Memory B cell (primary cell): ENCODE data around the gene OMP.

Experiments
- ATAC-seq: fragments of 150-1000 bp; cut with Tn5 transposase; 2 replicates; pipeline ENCODE4 v1.10.0; 2021; ENCODE audit warnings: low read depth, mild to moderate bottlenecking, moderate library complexity
- DNase-seq, 2 donors: peaks; one replicate each; pipeline ENCODE4 v3.0.0; 2022; ENCODE audit warnings: low spot score in 2 of 2
- H3K27ac Mint-ChIP-seq: one replicate; pipeline ENCODE4 v1.8.0; 2022; ENCODE audit warnings: mild to moderate bottlenecking, moderate library complexity, mixed read lengths
- H3K27me3 Mint-ChIP-seq: one replicate; pipeline ENCODE4 v1.8.0; 2022; ENCODE audit warnings: mixed read lengths
- H3K36me3 Mint-ChIP-seq: one replicate; pipeline ENCODE4 v1.8.0; 2022; ENCODE audit warnings: mild to moderate bottlenecking, mixed read lengths
- H3K4me1 Mint-ChIP-seq: one replicate; pipeline ENCODE4 v1.8.0; 2022; ENCODE audit warnings: mixed read lengths
- H3K4me3 Mint-ChIP-seq: one replicate; pipeline ENCODE4 v1.8.0; 2022; ENCODE audit warnings: mild to moderate bottlenecking, moderate library complexity, mixed read lengths
- H3K9me3 Mint-ChIP-seq: one replicate; pipeline ENCODE4 v1.8.0; 2022; ENCODE audit warnings: mixed read lengths

The OMP gene

GRCh38 chr11:77074205-77074604, 28.4 kb upstream of the OMP start:
- H3K9me3 Mint-ChIP-seq: peaks cover 9% of the 10 kb centered on the region
- ATAC-seq: no peak
- no peak overlapping the region for H3K4me3 Mint-ChIP-seq
- DNase-seq: no peak
- H3K36me3 Mint-ChIP-seq: no peaks in the 10 kb centered on the region
- no peak overlapping the region for H3K27ac Mint-ChIP-seq
- H3K27me3 Mint-ChIP-seq: peaks cover 9% of the 10 kb centered on the region
- H3K4me1 Mint-ChIP-seq: peaks cover 4% of the 10 kb centered on the region

- H3K36me3 Mint-ChIP-seq: no peaks in the 10 kb centered on the region
- peaks cover 4% of the 10 kb centered on the region for H3K4me1 Mint-ChIP-seq
- H3K4me3 Mint-ChIP-seq: no peak overlapping the region
- peaks cover 9% of the 10 kb centered on the region for H3K9me3 Mint-ChIP-seq
- H3K27ac Mint-ChIP-seq: no peak overlapping the region
- H3K27me3 Mint-ChIP-seq: peaks cover 9% of the 10 kb centered on the region
- ATAC-seq (no peak), DNase-seq (no peak)
Observed at GRCh38 chr11:77074626-77075221, 27.9 kb upstream of the OMP start.

- DNase-seq: no peak
- Mint-ChIP-seq H3K9me3 (peaks cover 9% of the 10 kb centered on the region), H3K4me3 (no peak overlapping the region), H3K27ac (no peak overlapping the region), H3K27me3 (peaks cover 9% of the 10 kb centered on the region), H3K36me3 (no peaks in the 10 kb centered on the region), H3K4me1 (peaks cover 4% of the 10 kb centered on the region)
- no peak for ATAC-seq
Observed at GRCh38 chr11:77075425-77075905, 27.2 kb upstream of the OMP start.

- H3K36me3 Mint-ChIP-seq: no peaks in the 10 kb centered on the region
- ATAC-seq (no peak), DNase-seq (no peak)
- no peak overlapping the region for H3K27ac Mint-ChIP-seq
- peaks cover 6% of the 10 kb centered on the region for H3K27me3 Mint-ChIP-seq
- H3K9me3 Mint-ChIP-seq: peaks cover 9% of the 10 kb centered on the region
- H3K4me1 Mint-ChIP-seq: no peaks in the 10 kb centered on the region
- H3K4me3 Mint-ChIP-seq: no peak overlapping the region
Observed at GRCh38 chr11:77079666-77080065, 23.0 kb upstream of the OMP start.

- Mint-ChIP-seq H3K4me1 (no peaks in the 10 kb centered on the region), H3K4me3 (no peak overlapping the region), H3K27me3 (peaks cover 6% of the 10 kb centered on the region), H3K27ac (no peak overlapping the region), H3K9me3 (peaks cover 9% of the 10 kb centered on the region), H3K36me3 (no peaks in the 10 kb centered on the region)
- no peak for ATAC-seq
- DNase-seq: no peak
Observed at GRCh38 chr11:77080643-77081210, 21.9 kb upstream of the OMP start.

- DNase-seq (no peak), ATAC-seq (no peak)
- Mint-ChIP-seq H3K27me3 (peaks cover 6% of the 10 kb centered on the region), H3K4me3 (no peak overlapping the region), H3K27ac (no peak overlapping the region), H3K36me3 (no peaks in the 10 kb centered on the region), H3K4me1 (no peaks in the 10 kb centered on the region), H3K9me3 (peaks cover 9% of the 10 kb centered on the region)
Observed at GRCh38 chr11:77081381-77081851, 21.2 kb upstream of the OMP start.

- H3K9me3 Mint-ChIP-seq: peaks cover 9% of the 10 kb centered on the region
- peaks cover 6% of the 10 kb centered on the region for H3K27me3 Mint-ChIP-seq
- H3K27ac Mint-ChIP-seq: no peak overlapping the region
- H3K36me3 Mint-ChIP-seq: no peaks in the 10 kb centered on the region
- H3K4me1 Mint-ChIP-seq: no peaks in the 10 kb centered on the region
- ATAC-seq (no peak), DNase-seq (no peak)
- H3K4me3 Mint-ChIP-seq: no peak overlapping the region
Observed at GRCh38 chr11:77081976-77082836, 20.4 kb upstream of the OMP start.

- DNase-seq (no peak), ATAC-seq (no peak)
- peaks cover 6% of the 10 kb centered on the region for H3K27me3 Mint-ChIP-seq
- H3K27ac Mint-ChIP-seq: no peak overlapping the region
- peaks cover 9% of the 10 kb centered on the region for H3K9me3 Mint-ChIP-seq
- no peaks in the 10 kb centered on the region for H3K36me3 Mint-ChIP-seq
- no peaks in the 10 kb centered on the region for H3K4me1 Mint-ChIP-seq
- no peak overlapping the region for H3K4me3 Mint-ChIP-seq
Observed at GRCh38 chr11:77082838-77083565, 19.6 kb upstream of the OMP start.

- H3K27me3 Mint-ChIP-seq: peaks cover 6% of the 10 kb centered on the region
- no peak for ATAC-seq
- H3K36me3 Mint-ChIP-seq: no peaks in the 10 kb centered on the region
- peaks cover 4% of the 10 kb centered on the region for H3K9me3 Mint-ChIP-seq
- no peak overlapping the region for H3K4me3 Mint-ChIP-seq
- H3K4me1 Mint-ChIP-seq: no peaks in the 10 kb centered on the region
- no peak overlapping the region for H3K27ac Mint-ChIP-seq
- no peak for DNase-seq
Observed at GRCh38 chr11:77083566-77084245, 18.9 kb upstream of the OMP start.

- Mint-ChIP-seq H3K36me3 (no peaks in the 10 kb centered on the region), H3K4me3 (no peak overlapping the region), H3K27ac (no peak overlapping the region), H3K4me1 (no peaks in the 10 kb centered on the region), H3K27me3 (peaks cover 2% of the 10 kb centered on the region), H3K9me3 (no peaks in the 10 kb centered on the region)
- DNase-seq (no peak), ATAC-seq (no peak)
Observed at GRCh38 chr11:77084581-77085191, 18.0 kb upstream of the OMP start.

- H3K4me1 Mint-ChIP-seq: no peaks in the 10 kb centered on the region
- ATAC-seq (no peak), DNase-seq (no peak)
- no peaks in the 10 kb centered on the region for H3K9me3 Mint-ChIP-seq
- no peak overlapping the region for H3K27ac Mint-ChIP-seq
- no peak overlapping the region for H3K4me3 Mint-ChIP-seq
- no peaks in the 10 kb centered on the region for H3K36me3 Mint-ChIP-seq
- H3K27me3 Mint-ChIP-seq: peaks cover 2% of the 10 kb centered on the region
Observed at GRCh38 chr11:77085652-77086051, 17.0 kb upstream of the OMP start.

GRCh38 chr11:77086521-77087472, 15.8 kb upstream of the OMP start:
- Mint-ChIP-seq H3K36me3 (no peaks in the 10 kb centered on the region), H3K27me3 (peaks cover 4% of the 10 kb centered on the region), H3K9me3 (no peaks in the 10 kb centered on the region), H3K27ac (no peak overlapping the region), H3K4me1 (peaks cover 3% of the 10 kb centered on the region), H3K4me3 (no peak overlapping the region)
- no peak for DNase-seq
- ATAC-seq: no peak
